ENCODE measurements around the gene SUSD6.

GRCh38 chr14:69630360-69630759 is 19.0 kb downstream of the SUSD6 start:
- TF ChIP-seq FOXK1 (CRISPR knock-in tag; IDR thresholded peaks at IDR 0.05; ENCODE audit: borderline replicate concordance) (no peak), MEIS2 (IDR thresholded peaks at IDR 0.05; ENCODE audit: partially characterized antibody) (no peak), ZNF3 (CRISPR knock-in tag; IDR thresholded peaks at IDR 0.05) (no peak)
